Ishikawa (cell line): Measurements from ENCODE around the gene CCDC183.

Source experiments
- CREB1 ChIP-seq: IDR thresholded peaks from 2 replicates; pipeline ENCODE4 v1.6.1; 2012; ENCODE audit warnings: low read depth
- FOXM1 ChIP-seq: IDR thresholded peaks from 2 replicates; pipeline ENCODE4 v1.6.1; 2012; ENCODE audit warnings: low read depth, borderline replicate concordance
- RAD21 ChIP-seq: IDR thresholded peaks from 2 replicates; pipeline ENCODE4 v1.6.1; 2012; ENCODE audit warnings: low read depth
- TF ChIP-seq, protein P1 (sequence below): IDR thresholded peaks from 2 replicates; pipeline ENCODE4 v1.6.1; 2012

DNA sequence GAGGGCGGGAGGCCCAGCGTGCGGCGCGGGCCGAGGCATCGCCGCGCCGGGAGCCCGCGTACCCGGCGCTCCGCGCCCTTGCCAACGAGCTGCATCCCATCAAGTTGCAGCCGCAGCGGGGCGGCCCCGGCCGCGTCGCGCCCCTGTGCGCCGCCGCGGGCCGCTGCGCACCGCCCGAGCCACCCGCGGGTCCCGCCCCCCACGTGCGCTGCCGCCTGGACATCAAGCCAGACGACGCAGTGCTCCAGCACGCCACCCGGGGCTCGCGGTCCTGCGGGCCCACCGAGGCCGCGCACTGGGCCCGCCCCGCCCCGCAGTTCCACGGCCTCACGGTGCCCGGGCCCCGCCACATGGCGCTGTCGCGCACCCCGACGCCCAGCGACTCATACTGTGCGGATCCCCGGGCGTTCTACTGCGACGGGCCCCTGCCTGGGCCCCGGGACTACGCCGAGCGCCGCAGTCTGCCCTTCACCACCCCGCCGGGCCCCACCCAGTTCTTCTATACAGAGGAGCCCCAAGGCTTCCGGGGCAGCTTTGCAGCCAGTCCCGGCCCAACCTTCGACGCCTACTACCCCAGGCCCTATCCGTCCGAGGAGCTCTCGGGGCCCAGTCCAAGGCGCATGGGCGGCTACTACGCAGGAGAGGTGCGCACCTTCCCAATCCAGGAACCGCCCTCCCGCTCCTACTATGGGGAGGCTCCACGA, 48.8 kb downstream of the CCDC183 start:
- TF ChIP-seq CREB1: no peak
- TF ChIP-seq, protein P1, sequence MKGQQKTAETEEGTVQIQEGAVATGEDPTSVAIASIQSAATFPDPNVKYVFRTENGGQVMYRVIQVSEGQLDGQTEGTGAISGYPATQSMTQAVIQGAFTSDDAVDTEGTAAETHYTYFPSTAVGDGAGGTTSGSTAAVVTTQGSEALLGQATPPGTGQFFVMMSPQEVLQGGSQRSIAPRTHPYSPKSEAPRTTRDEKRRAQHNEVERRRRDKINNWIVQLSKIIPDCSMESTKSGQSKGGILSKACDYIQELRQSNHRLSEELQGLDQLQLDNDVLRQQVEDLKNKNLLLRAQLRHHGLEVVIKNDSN: no peak
- TF ChIP-seq RAD21: no peak
- no peak for TF ChIP-seq FOXM1
